ENCODE results near the gene ZNF627.
A peak's percentile ranks its signal among the peaks of the same experiment; 100 is the strongest.
"Not testable (repeated sequence)": the region's sequence is repeated elsewhere in the genome, so short reads cannot be mapped to it uniquely, and the experiment has no call there.

Gene ZNF627

GRCh38 chr19:11560404-11561051 lies 36.8 kb upstream of the ZNF627 start:
- H3K27ac ChIP-seq = no peak overlapping the region
- H3K27me3 ChIP-seq (replicated peaks) = no peaks in the 10 kb centered on the region
- peaks cover 3% of the 10 kb centered on the region for H3K36me3 ChIP-seq (replicated peaks)
- TF ChIP-seq CTCF (IDR thresholded peaks at IDR 0.05; ENCODE audit: low read depth, low read length, missing control alignments) = peak; percentile 78
- DNase-seq = peak; percentile 77
- H3K4me3 ChIP-seq (ENCODE audit: low read depth, low read length) = no peak overlapping the region
- in situ Hi-C loops (cut with HindIII; ENCODE audit: low pct_ligation_motif_present, low sequenced_read_pairs) = no loop called here

- no peak overlapping the region for H3K27ac ChIP-seq
- H3K36me3 ChIP-seq (replicated peaks) = no peaks in the 10 kb centered on the region
- DNase-seq = no peak
- H3K4me3 ChIP-seq (ENCODE audit: low read depth, low read length) = no peak overlapping the region
- H3K27me3 ChIP-seq (replicated peaks) = no peaks in the 10 kb centered on the region
- no peak for TF ChIP-seq CTCF (IDR thresholded peaks at IDR 0.05; ENCODE audit: low read depth, low read length, missing control alignments)
- in situ Hi-C loops (cut with HindIII; ENCODE audit: low pct_ligation_motif_present, low sequenced_read_pairs) = no loop called here
These were observed 33.8 kb upstream of the ZNF627 start for GRCh38 chr19:11563532-11563931.

GRCh38 chr19:11564082-11564807 lies 33.0 kb upstream of the ZNF627 start:
- in situ Hi-C loops (cut with HindIII; ENCODE audit: low pct_ligation_motif_present, low sequenced_read_pairs); H3K4me3 ChIP-seq (ENCODE audit: low read depth, low read length); H3K27me3 ChIP-seq (replicated peaks); DNase-seq; H3K36me3 ChIP-seq (replicated peaks); H3K27ac ChIP-seq: not testable (repeated sequence)

GRCh38 chr19:11565649-11565980 lies 31.7 kb upstream of the ZNF627 start:
- in situ Hi-C loops (cut with HindIII; ENCODE audit: low pct_ligation_motif_present, low sequenced_read_pairs); H3K27me3 ChIP-seq (replicated peaks); H3K36me3 ChIP-seq (replicated peaks); H3K4me3 ChIP-seq (ENCODE audit: low read depth, low read length); DNase-seq; H3K27ac ChIP-seq: not testable (repeated sequence)

GRCh38 chr19:11566164-11566563 lies 31.1 kb upstream of the ZNF627 start:
- Histone ChIP-seq H3K4me3 (ENCODE audit: low read depth, low read length) (no peak overlapping the region), H3K36me3 (replicated peaks) (no peaks in the 10 kb centered on the region), H3K27me3 (replicated peaks) (no peaks in the 10 kb centered on the region), H3K27ac (no peak overlapping the region)
- in situ Hi-C loops (cut with HindIII; ENCODE audit: low pct_ligation_motif_present, low sequenced_read_pairs) = no loop called here
- no peak for DNase-seq
- TF ChIP-seq CTCF (IDR thresholded peaks at IDR 0.05; ENCODE audit: low read depth, low read length, missing control alignments) = no peak

- no peak for DNase-seq
- Histone ChIP-seq H3K36me3 (replicated peaks) (no peaks in the 10 kb centered on the region), H3K27ac (no peak overlapping the region), H3K27me3 (replicated peaks) (no peaks in the 10 kb centered on the region), H3K4me3 (ENCODE audit: low read depth, low read length) (no peak overlapping the region)
- in situ Hi-C loops (cut with HindIII; ENCODE audit: low pct_ligation_motif_present, low sequenced_read_pairs) = no loop called here
- TF ChIP-seq CTCF (IDR thresholded peaks at IDR 0.05; ENCODE audit: low read depth, low read length, missing control alignments) = no peak
These were observed 27.2 kb upstream of the ZNF627 start for GRCh38 chr19:11570039-11570462.

- H3K27ac ChIP-seq; H3K36me3 ChIP-seq (replicated peaks); H3K27me3 ChIP-seq (replicated peaks); H3K4me3 ChIP-seq (ENCODE audit: low read depth, low read length); in situ Hi-C loops (cut with HindIII; ENCODE audit: low pct_ligation_motif_present, low sequenced_read_pairs); DNase-seq: not testable (repeated sequence)
These were observed 23.9 kb upstream of the ZNF627 start for GRCh38 chr19:11573354-11573753.

- H3K27me3 ChIP-seq (replicated peaks); H3K36me3 ChIP-seq (replicated peaks); DNase-seq; H3K4me3 ChIP-seq (ENCODE audit: low read depth, low read length); H3K27ac ChIP-seq; in situ Hi-C loops (cut with HindIII; ENCODE audit: low pct_ligation_motif_present, low sequenced_read_pairs): not testable (repeated sequence)
These were observed 23.5 kb upstream of the ZNF627 start for GRCh38 chr19:11573763-11574162.

Data from brain microvascular endothelial cell (primary cell).